ENCODE measurements around the gene SGPP2. TPM values are rescaled to one million over a fixed set of nuclear protein-coding genes. Genes with fewer than 3 reads are reported as not detected.

Gene SGPP2
- total RNA-seq, 1 experiment from 2014 or later, result 56.9 TPM

GRCh38 chr2:222594679-222595078 lies 170.3 kb downstream of the SGPP2 start:
- Mint-ChIP-seq H3K4me3 (ENCODE audit: low read depth, unreplicated experiment) (no peak overlapping the region), H3K36me3 (ENCODE audit: insufficient read depth, unreplicated experiment) (peaks cover 34% of the 10 kb centered on the region), H3K27me3 (ENCODE audit: unreplicated experiment) (no peaks in the 10 kb centered on the region), H3K4me1 (ENCODE audit: low read depth, unreplicated experiment) (peaks cover 12% of the 10 kb centered on the region), H3K27ac (ENCODE audit: unreplicated experiment) (no peak overlapping the region), H3K9me3 (ENCODE audit: low read depth, unreplicated experiment) (no peaks in the 10 kb centered on the region)
- no TSS peak for BruUV-seq (replicated peaks)
- CTCF ChIA-PET, result interaction anchor here (0.8 kb wide), 2 partner anchors 12 to 277 kb away, joined by 3 read pairs; no protein-coding TSS in a partner anchor
- no peak for DNase-seq
- intact Hi-C loops (cut with micrococcal nuclease; ENCODE audit: unreplicated experiment), result no loop called here
- TF ChIP-seq CTCF (IDR thresholded peaks at IDR 0.05; ENCODE audit: unreplicated experiment), result no peak

- no peaks in the 10 kb centered on the region for H3K27me3 Mint-ChIP-seq (ENCODE audit: unreplicated experiment)
- BruUV-seq (replicated peaks), result no TSS peak
- H3K4me1 Mint-ChIP-seq (ENCODE audit: low read depth, unreplicated experiment), result peaks cover 12% of the 10 kb centered on the region
- H3K27ac Mint-ChIP-seq (ENCODE audit: unreplicated experiment), result no peak overlapping the region
- H3K9me3 Mint-ChIP-seq (ENCODE audit: low read depth, unreplicated experiment), result no peaks in the 10 kb centered on the region
- CTCF ChIA-PET, result interaction anchor here (0.8 kb wide), 1 partner anchor 278 kb away, joined by 3 read pairs; no protein-coding TSS in a partner anchor
- no peak for DNase-seq
- no peak for TF ChIP-seq CTCF (IDR thresholded peaks at IDR 0.05; ENCODE audit: unreplicated experiment)
- H3K36me3 Mint-ChIP-seq (ENCODE audit: insufficient read depth, unreplicated experiment), result peaks cover 30% of the 10 kb centered on the region
- H3K4me3 Mint-ChIP-seq (ENCODE audit: low read depth, unreplicated experiment), result no peak overlapping the region
- intact Hi-C loops (cut with micrococcal nuclease; ENCODE audit: unreplicated experiment), result no loop called here
These were observed 171.2 kb downstream of the SGPP2 start for GRCh38 chr2:222595581-222595980.

GRCh38 chr2:222598611-222599010 lies 174.3 kb downstream of the SGPP2 start:
- TF ChIP-seq CTCF (IDR thresholded peaks at IDR 0.05; ENCODE audit: unreplicated experiment), result no peak
- Mint-ChIP-seq H3K4me3 (ENCODE audit: low read depth, unreplicated experiment) (no peak overlapping the region), H3K4me1 (ENCODE audit: low read depth, unreplicated experiment) (peaks cover 12% of the 10 kb centered on the region), H3K9me3 (ENCODE audit: low read depth, unreplicated experiment) (no peaks in the 10 kb centered on the region), H3K36me3 (ENCODE audit: insufficient read depth, unreplicated experiment) (peaks cover 30% of the 10 kb centered on the region), H3K27ac (ENCODE audit: unreplicated experiment) (no peak overlapping the region), H3K27me3 (ENCODE audit: unreplicated experiment) (no peaks in the 10 kb centered on the region)
- no TSS peak for BruUV-seq (replicated peaks)
- no peak for DNase-seq
- CTCF ChIA-PET, result no interaction called here
- intact Hi-C loops (cut with micrococcal nuclease; ENCODE audit: unreplicated experiment), result no loop called here

GRCh38 chr2:222603501-222603900 lies 179.2 kb downstream of the SGPP2 start:
- intact Hi-C loops (cut with micrococcal nuclease; ENCODE audit: unreplicated experiment), result no loop called here
- Mint-ChIP-seq H3K4me3 (ENCODE audit: low read depth, unreplicated experiment) (no peak overlapping the region), H3K27ac (ENCODE audit: unreplicated experiment) (no peak overlapping the region), H3K27me3 (ENCODE audit: unreplicated experiment) (no peaks in the 10 kb centered on the region), H3K36me3 (ENCODE audit: insufficient read depth, unreplicated experiment) (peaks cover 31% of the 10 kb centered on the region), H3K4me1 (ENCODE audit: low read depth, unreplicated experiment) (no peaks in the 10 kb centered on the region), H3K9me3 (ENCODE audit: low read depth, unreplicated experiment) (no peaks in the 10 kb centered on the region)
- no peak for TF ChIP-seq CTCF (IDR thresholded peaks at IDR 0.05; ENCODE audit: unreplicated experiment)
- no peak for DNase-seq
- CTCF ChIA-PET, result no interaction called here
- BruUV-seq (replicated peaks), result no TSS peak

Data from Calu3 (cell line).